HG02759 (cell line): ENCODE data around the gene F5.

Experiments
- ATAC-seq: cut with Tn5 transposase; IDR thresholded peaks from one replicate; pipeline ENCODE4 v1.9.1; 2021; ENCODE audit warnings: mild to moderate bottlenecking, moderate library complexity; ENCODE audit not compliant: unreplicated experiment

Gene F5

DNA sequence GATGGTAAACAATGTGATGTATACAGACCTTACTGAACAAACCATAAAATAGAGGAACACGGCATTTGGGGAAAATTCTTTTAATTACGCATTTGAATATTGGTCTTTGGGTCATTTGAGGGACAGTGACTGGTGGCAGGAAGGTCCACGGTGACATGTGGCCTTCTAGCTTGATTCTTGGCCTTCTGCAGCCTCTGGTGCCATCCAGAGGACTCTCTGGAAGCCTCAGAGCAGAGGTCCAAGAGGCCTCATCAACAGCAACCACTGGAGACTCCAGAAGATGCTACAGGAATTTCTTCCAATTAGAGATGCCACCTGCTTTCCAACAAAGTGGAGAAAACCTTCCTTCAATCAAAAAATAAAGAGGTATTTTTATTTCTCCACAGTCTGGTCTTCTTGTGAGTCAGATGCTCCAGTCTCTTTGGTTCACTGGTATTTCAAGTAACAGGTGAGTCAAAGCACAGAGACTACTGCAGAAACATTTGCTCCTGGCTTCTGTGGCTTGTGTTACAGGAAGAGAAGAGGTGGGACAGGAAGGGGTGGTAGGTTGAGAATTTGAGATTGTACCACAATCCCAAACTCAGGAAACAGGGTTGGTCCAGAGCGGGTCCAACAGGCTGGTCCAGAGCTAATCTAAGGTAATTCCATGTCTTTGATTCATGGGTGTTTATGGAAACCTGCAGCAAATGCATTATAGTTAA, 2.7 kb upstream of the F5 start:
- ATAC-seq, result no peak

DNA sequence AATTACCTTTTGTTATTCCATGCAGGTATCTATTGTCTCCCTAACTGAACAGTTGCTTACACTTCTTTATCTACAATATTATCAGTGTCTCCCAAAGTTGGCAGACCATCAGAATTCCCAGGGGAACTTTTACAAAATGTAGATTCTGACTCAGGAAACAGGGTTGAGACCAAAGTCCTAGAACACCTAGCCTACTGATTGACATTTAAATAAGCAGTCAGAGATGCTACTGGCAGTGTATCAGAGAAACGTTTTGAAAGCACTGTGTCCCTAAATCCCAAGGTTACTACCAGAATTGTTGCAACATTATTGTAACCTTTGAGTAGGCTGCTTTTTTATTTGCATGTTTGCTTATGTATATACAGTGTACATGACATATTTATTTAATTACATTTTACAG, 1.8 kb upstream of the F5 start:
- ATAC-seq, result no peak

DNA sequence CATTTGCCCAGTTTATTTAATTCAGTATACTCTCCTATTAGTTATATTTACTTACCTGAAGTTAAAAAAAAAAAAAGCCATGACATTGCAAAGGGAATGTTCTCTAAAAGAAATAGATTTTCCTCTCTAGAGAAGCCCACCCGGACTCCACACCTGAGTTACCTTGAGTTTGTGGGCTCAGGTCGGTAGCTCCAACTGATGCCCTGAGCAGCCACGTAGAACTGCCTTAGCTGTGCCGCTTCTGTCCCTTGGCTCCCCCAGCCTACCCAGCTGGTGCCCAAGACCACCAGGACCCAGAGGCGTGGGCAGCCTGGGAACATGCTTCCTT, 250 bp downstream of the F5 start:
- peak; percentile 38 for ATAC-seq

DNA sequence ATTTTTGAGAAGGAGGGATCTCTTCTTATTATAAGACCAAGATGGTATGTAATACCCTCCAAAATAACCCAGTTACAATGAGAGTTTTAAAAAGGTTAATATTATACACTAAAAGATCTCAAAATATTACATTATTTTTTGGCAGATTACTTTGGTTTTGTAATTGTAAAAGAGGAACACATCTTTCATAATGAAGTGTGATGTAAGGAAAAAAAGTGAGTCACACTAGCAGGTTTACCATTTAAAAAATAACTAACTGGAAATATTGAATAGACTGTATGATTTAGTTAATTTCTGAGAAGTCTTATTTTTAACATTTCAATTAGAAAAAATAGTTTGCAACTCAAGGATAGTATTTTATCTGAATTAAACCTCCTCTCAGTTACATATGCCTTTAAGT, 1.1 kb downstream of the F5 start:
- ATAC-seq, result no peak

DNA sequence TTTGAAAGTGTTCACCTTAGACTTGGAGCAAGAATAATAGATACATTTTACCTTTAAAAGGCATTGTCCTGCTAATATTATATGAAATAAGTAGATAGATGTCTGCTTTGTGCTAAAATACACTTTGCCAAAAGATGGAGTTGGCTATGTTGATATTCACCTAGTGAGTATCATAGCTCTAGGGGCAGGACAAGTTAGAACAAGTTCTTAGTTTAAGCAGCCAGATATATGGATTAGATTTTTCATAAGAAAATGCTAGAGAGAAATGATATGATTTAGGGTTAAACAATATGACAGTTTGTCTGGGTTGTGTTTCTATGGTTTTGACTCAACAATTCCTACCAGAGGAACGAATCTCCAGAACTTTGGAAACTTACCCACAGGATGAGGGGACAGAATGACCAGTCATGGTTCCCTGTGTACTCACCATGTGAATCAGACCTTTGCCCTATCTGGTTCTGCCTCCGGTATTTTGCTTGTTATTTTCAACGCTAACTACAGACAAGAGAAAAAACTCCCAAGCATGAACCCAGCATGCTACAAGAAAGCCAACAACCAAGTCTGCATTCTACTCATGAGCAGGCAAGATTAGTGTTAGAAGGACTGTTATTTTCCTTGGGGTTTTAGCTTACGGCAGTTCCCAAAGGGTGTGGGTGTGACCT, 1.7 kb downstream of the F5 start:
- ATAC-seq, result no peak

DNA sequence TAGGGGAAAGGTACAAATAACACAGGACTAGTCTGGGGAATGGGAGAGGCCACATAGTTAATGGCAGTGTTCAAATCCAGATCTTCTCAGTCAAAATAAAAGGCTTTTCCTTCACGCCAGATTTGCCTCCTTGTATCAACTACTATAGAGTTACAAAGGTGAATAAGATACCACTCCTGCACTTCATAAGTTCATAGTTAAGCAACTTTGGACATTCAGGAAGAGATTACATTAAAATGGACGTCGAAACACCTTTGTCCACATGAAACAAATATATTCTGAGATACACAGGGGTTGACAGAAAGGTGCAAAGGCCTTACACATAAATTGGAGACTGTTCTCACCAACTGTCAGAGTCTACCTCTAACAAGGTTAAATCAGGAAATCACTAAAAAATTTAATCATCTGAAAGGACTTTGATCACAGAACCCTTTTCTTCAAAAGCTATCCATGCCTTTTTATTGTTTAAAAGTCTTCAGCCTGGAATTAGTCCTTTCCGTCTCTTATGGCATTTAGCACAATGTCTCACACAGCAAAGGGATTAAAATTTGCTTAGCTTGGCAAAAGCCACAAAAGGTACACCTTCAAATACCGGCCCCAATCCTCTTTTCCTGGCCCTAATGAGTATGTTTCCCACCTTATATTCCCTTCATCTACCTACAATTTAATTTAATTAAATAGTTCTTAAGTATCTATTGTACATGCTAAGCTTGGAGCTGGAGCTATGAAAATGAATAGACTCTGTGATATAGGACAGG, 8.1 kb downstream of the F5 start:
- no peak for ATAC-seq

DNA sequence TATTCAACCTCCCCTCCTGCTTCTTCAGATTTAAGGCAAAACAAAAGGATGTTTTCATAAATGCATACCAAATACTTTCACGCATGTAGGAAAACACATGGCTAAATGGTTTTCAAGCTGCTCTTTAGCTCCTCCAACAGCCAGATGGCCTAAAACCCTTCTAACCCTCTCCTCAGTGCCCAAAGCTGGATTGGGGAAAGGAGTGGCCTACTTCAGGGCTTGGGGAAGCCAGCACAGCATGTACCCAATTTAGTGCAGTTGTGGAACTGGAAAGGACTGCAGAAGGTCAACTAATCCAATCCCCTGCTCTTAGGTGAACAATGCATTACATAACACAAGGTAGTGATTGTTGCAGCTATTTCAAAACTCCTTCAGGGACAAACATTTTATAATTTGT, 9.3 kb downstream of the F5 start:
- no peak for ATAC-seq

DNA sequence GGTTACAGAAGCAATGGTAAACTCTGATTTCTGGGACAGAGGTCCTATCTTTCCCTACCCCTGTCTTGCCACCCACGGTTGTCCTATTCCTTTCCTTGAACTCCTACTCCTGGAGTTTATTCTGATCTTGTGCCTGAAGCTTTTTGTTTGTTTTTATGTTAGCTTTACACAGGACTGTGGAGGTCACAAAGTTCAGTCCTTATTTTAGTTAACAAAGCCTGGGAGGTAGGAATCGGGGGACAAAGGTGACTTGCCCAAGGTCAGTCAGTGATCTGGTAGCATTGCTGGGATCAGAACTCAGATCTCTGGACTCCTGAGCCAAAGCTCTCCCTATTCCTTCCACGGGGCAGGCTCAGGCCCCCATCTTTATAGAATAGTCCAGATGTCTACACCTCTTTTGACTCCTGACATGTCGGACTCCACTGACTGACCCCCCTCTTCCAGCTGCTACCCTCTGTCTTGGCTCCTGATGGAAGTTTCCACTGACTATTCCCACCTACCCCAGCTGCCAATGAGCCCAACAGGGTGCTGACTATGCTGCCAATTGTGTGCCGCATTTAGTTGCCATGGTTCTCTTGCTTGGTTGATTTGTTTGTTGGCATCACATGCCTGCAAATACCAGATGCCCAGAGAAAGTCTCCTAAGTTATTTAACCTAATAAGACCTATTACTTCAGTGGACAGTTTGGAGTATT, 9.9 kb downstream of the F5 start:
- no peak for ATAC-seq

DNA sequence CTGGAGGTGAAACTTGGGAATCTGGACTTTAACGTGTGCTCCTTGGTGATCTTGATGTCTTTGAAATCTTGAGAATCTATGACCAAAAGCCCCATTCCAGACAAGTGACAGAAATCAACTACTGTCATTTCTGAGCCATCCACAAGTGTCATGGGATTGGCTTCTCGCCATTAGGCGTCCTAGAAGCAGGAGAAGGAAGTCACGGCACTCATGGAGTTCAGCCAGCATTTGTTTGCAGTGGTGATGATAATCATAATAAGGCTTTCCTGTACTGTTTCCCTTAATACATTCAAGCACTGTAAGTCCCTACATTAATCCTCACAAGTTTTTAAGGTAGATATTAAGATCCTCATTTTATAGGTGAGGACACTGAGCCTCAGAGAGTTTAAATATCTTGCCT, 11.9 kb downstream of the F5 start:
- ATAC-seq, result no peak

DNA sequence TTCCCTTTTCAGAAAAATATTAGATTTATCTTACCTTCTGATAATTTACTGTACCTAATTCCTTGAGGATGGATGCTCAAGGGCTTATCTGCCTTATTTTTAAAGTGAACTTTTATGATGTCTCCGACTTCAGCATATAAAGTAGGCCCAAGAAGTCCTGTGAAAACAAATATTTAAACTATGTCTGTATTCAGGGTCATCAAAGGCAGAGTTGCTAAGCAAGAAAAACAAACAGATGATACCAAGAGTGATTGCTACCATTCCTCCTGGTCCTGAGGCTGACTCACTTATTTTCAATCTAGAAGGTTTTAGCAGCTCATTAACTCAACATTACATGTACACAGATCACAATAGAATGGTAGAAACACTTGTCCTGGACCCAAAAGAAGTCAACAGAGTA, 14.1 kb downstream of the F5 start:
- no peak for ATAC-seq

DNA sequence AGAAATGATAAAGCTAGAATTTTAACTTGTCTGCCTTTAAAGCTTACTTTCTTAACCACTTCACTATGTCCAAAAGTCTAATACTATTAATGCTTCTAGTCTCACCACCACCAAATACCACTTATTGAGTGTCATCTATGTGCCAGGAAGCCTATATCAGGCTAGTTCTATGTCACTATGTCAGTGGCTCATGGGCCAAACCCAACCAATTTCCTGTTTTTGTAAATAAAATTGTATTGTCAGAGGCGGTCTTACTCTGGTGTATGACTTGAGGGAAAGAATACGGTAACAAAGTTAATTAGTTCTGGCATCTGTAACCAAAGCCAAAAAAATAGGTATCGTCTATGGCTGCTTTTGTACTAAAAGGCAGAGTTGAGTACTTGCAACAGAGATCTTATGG, 14.8 kb downstream of the F5 start:
- no peak for ATAC-seq

DNA sequence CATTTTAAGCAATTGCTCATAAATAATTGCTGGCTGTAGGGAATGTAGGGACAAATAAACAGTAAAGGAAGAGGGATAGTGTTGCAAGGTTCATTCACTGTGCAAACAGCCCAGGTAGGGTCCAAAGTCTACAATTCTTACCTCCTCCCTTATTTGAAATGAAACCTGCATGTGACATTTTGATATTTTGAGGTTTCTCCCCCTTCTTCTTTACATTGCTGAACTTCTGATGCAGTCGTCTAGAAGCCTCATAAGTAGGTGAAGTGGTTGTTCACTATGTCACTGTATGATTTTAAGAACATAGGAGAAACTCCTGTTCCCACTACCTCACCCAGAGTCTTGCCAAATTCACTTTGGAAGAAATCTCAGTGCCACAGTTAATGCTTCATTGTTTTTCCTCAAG, 16.1 kb downstream of the F5 start:
- ATAC-seq, result no peak

DNA sequence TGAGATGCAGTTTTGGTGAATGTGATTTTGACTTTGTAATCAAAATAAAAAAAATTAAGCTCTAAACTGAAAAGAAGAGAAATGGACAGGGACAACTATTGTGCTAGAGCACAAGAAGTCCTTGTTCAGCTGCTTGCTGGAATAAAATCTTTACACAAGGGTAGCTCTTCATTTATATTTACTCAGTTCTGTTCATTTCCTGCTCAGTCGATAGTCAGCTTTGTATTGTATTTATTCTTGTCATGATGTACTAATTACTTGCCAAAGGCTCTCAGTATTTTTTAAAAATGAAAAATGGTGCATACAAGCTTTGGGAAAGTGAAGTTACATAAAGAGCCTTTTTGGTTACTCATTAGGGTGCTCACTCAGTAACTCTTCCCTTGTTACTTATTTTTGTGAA, 17.8 kb downstream of the F5 start:
- no peak for ATAC-seq

DNA sequence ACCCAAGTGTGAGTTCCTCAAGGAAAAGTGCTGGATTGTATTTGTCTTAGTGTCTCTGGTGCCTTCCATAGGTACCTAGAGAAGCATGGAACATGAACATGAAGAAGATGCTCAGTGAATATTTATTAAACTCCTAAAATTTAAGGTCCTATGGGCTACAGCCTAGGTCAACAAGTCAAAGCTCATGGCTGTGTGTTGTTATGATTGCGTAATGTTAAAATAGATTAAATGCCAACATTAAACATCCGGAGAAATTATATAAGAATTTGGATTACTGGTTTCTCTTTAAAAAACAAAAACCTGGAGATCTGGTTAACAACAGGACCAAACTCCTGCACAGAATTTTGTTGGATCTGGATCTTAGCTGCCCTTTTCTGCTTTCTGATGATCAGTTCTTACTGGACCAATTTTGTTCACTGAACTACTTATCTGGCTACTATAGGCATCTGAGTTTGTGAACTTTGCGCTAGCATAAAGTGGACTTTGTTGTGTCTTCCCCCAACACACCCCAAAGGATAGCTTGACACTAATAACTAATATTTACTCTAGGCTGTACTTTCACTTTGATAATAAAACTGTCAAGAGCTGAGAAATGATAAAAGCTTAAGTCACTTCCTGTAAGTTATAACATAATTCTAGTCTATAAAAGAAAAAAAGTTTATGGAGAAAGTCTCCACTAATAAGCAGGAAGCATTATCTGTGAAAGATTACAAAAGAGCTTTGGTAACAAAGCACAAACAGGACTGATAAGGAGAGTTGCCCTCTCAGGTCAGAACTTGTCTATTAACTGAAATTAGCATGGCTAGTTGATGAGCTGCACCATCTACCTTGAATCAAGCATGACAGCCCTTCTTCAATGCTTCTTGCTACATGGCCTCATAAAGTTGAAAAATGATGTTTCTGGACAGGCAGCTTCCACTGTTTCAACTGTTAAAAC, 20.7 kb downstream of the F5 start:
- no peak for ATAC-seq

DNA sequence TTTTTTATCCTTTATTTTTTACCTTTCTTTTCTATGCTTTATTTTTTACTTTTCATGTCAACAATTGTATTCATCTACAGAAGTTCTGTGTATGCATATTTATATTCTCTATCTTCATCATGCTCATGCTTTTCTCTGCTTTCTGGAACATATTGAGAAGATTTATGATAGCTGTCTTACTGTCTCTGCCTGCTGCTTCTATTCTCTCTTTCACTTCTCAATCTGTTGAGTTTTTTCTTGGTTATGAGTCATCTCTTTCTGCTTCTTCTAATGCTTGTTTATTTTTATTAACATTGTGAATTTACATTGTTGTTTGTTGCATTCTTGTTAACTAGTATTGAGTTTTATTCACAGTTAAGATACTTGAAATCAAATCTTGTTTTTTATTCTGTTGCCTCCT, 22.6 kb downstream of the F5 start:
- no peak for ATAC-seq

DNA sequence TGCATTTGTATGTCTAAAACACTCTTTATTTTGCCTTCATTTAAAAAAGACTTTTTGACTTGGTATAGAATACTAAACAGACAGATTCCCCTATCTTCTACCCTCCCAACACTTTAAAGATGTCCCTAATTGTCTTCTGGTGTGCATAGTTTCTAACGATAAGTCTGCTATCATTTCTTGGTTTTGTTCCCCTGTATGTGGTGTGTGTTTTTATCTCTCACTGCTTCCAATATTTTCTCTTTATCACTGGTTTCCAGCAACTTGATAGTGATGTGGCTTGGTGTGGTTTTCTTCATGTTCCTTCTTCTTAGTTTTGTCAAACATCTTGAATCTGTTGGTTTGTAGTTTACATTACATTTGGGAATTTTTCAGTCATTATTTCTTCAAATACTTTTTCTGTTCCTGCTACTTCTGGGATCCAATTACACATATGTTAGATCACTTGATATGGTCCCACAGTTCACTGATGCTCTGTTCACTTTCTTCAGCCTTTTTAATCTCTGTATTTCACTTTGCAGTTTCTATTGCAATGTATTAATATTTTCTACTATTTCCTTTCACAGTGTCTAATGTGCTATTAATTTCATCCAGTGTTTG, 23.2 kb downstream of the F5 start:
- ATAC-seq, result no peak

DNA sequence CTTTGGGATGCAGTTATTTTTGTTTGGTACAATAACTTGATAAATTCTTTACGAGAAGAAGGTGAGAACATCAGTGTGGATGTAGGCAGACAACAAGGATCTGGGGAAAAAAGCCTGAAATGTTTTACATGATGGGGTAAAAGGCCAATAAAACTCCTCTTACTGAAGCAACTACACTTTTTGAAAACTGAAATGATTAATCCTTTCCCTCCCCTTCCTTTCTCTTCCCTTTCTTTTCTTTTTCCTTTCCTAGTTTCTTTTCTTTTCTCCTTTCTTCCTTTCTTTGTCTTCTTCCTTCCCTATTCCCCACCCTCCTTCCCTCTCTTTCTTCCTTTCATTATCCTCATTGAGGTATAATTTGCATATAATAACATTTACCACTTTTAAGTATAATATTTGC, 24.6 kb downstream of the F5 start:
- no peak for ATAC-seq

DNA sequence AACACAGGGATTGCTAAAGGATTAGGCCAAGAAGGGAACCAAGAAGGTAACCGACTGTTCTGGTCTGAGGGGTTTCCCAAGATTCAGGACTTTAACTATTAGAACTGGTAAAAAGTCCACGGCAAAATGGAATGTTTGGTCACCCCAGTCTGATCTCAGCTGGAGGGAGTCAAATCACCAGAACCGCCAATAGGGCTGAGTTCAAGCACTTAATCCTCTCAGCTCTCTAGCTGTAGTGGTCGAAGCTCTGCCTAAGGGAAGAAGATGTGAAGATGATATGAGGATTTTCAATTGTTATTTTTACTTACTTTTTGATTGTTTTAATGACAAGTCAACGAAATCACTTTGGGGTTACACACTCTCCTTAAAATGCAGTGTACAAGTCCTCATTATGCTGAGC, 29.1 kb downstream of the F5 start:
- no peak for ATAC-seq

DNA sequence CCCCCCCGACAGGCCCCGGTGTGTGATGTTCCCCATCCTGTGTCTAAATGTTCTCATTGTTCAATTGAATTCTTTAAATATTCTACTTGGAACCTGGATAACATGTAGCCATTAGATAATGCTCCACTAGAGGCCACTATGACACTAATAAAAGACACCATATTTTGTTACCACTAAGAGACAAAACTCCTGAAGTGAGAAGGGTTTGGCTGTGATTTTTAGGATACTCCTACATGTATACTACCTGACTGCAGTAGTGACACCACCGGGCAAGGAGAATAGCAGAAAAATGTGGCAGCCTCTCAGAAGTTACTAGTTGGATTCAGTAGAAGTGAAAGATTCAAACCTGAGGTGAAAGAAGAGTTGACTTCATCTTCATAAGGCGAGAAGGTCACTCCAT, 36.0 kb downstream of the F5 start:
- no peak for ATAC-seq

DNA sequence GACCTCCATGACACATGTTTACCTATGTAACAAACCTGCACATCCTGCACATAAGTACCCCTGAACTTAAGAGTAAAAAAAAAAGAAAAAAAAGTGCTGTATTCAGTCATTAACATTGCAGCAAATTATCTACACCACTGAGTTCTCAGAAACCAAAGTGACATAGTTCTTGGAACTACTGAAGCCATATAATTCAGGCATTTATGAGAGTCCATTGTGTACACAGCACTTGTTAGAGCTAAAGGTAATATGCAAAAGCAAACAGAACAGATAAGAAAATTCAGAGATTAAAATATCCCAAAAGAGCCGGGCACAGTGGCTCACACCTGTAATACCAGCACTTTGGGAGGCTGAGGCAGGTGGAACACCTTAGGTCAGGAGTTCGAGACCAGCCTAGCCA, 38.0 kb downstream of the F5 start:
- ATAC-seq, result no peak
